Cardiac muscle cell (in vitro differentiated cells and primary cell): ENCODE data around the gene P2RY6. TPM values are rescaled to one million over a fixed set of nuclear protein-coding genes. Genes with fewer than 3 reads are reported as not detected.
"Not testable (repeated sequence)": the region's sequence is repeated elsewhere in the genome, so short reads cannot be mapped to it uniquely, and the experiment has no call there.

Experiments
- DNase-seq, 2 donors: peaks; one replicate each; pipeline versions ENCODE4 v3.0.0 to v3.0.0-alpha.2; 2010 to 2017; ENCODE audit warnings: low read depth in 1 of 2, low spot score in 1 of 2
- H3K27ac ChIP-seq: fragments of 200-600 bp; sonication (generic); 2 replicates; pipeline ENCODE4 v1.5.1; 2016
- H3K27me3 ChIP-seq: fragments of 200-600 bp; sonication (generic); 2 replicates; pipeline ENCODE4 v1.6.0; 2016; ENCODE audit warnings: control low read depth
- H3K36me3 ChIP-seq: fragments of 200-600 bp; sonication (generic); 2 replicates; pipeline ENCODE4 v1.5.1; 2016; ENCODE audit warnings: control low read depth
- H3K4me1 ChIP-seq: fragments of 200-600 bp; sonication (generic); 2 replicates; pipeline ENCODE4 v1.8.1; 2017; ENCODE audit warnings: low read depth, mild to moderate bottlenecking, mixed run types
- H3K4me3 ChIP-seq: fragments of 200-600 bp; sonication (generic); 2 replicates; pipeline ENCODE4 v1.5.1; 2016; ENCODE audit warnings: mild to moderate bottlenecking
- H3K9me3 ChIP-seq: fragments of 200-600 bp; sonication (generic); 2 replicates; pipeline ENCODE4 v1.5.1; 2017; ENCODE audit warnings: low read depth, mild to moderate bottlenecking, control low read depth
- CTCF ChIP-seq: IDR thresholded peaks from 2 replicates; pipeline ENCODE4 v1.5.1; 2012; ENCODE audit warnings: low read depth, mild to moderate bottlenecking, low read length
- polyA plus RNA-seq: library from polyadenylated mRNA; unstranded; fragments of >200 nt; fragmentation: Nextera tagmentation; extraction: Ambion mirVana; gene quantifications from 2 replicates; pipeline ENCODE4 v1.2.1, GENCODE V29; 2016
- total RNA-seq: library from RNA; depleted of rRNA; stranded (reverse); fragments of >200 nt; gene quantifications from 2 replicates; pipeline ENCODE4 v1.2.3, GENCODE V29; 2016

Gene P2RY6
- total and polyA plus RNA-seq, 2 experiments from 2014 or later, result 0.39 TPM; not detected in 1

GRCh38 chr11:73268671-73269271 lies 3.4 kb upstream of the P2RY6 start:
- H3K36me3 ChIP-seq, result no peaks in the 10 kb centered on the region
- H3K9me3 ChIP-seq, result no peaks in the 10 kb centered on the region
- DNase-seq, result no peak
- no peak overlapping the region for H3K27ac ChIP-seq
- no peak for TF ChIP-seq CTCF
- H3K4me1 ChIP-seq, result peaks cover 21% of the 10 kb centered on the region
- peaks cover 18% of the 10 kb centered on the region for H3K27me3 ChIP-seq
- H3K4me3 ChIP-seq, result no peak overlapping the region

DNA sequence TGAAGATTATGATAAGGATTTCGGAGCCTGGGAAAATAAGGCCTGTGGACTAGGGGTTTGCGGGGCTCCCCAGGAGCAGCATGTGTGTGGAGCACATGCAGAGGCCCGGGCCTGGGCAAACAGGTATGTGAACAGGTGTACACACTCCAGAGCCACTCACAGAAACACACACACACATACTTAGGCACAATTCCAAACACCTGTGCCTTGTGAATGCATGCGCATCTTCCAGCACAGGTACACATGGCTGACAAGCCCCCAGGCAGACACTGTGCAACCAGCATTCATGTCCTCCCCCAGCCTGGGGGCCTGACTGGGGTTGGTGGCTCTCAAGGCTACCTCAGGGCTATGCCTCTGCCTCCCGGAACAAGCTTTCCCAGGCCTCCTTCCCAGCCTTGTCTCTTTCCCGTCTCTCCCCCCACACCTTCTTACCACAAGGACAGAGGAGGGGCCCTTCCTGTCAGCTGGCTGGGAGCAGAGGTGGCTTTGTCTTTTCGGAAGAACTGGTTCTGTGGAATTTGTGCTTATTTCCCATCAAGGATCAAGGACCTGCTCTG lies 2.6 kb upstream of the P2RY6 start:
- H3K27ac ChIP-seq, result no peak overlapping the region
- H3K27me3 ChIP-seq, result peaks cover 12% of the 10 kb centered on the region
- H3K4me3 ChIP-seq, result no peak overlapping the region
- H3K4me1 ChIP-seq, result peaks cover 21% of the 10 kb centered on the region
- TF ChIP-seq CTCF, result no peak
- H3K9me3 ChIP-seq, result no peaks in the 10 kb centered on the region
- H3K36me3 ChIP-seq, result no peaks in the 10 kb centered on the region
- no peak for DNase-seq

- Histone ChIP-seq H3K27me3 (peaks cover 5% of the 10 kb centered on the region), H3K4me3 (no peak overlapping the region), H3K36me3 (no peaks in the 10 kb centered on the region), H3K27ac (no peak overlapping the region), H3K4me1 (peaks cover 21% of the 10 kb centered on the region), H3K9me3 (no peaks in the 10 kb centered on the region)
- no peak for TF ChIP-seq CTCF
- no peak for DNase-seq
Measured at GRCh38 chr11:73270016-73270854, 1.9 kb upstream of the P2RY6 start.

DNA sequence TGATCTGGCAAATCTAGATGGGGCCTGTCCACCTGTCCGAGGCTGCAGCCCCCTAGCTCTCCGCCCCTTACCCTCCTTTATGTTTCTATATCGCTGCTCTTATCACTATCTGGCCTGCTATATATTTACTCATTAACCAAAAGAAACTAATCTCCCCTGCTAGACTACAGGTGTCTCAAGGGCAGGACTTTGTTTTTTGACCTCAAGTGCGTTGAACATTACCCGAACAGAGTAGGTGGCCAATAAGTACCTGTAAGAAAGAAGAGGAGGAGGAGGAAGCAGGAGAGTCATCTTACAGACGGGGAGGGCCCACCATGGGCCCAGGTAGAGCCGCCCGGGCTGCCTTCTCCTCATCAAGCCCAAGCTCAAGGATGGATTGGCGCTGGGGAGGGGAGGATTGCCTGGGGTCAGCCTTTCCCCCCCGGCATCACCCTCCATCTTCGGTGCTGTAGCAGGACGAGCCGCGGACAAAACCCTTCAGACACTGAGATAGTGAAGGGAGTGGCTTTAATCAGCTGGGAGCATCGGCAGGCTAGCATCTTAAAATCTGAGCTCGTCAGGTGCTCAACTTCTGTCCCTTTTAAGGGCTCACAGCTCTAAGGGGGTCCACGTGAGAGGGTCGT lies 1.2 kb upstream of the P2RY6 start:
- Histone ChIP-seq H3K27ac (no peak overlapping the region), H3K36me3 (no peaks in the 10 kb centered on the region), H3K4me3 (no peak overlapping the region), H3K27me3 (peaks cover 3% of the 10 kb centered on the region), H3K9me3 (no peaks in the 10 kb centered on the region), H3K4me1 (peaks cover 15% of the 10 kb centered on the region)
- DNase-seq, result no peak
- TF ChIP-seq CTCF, result no peak

DNA sequence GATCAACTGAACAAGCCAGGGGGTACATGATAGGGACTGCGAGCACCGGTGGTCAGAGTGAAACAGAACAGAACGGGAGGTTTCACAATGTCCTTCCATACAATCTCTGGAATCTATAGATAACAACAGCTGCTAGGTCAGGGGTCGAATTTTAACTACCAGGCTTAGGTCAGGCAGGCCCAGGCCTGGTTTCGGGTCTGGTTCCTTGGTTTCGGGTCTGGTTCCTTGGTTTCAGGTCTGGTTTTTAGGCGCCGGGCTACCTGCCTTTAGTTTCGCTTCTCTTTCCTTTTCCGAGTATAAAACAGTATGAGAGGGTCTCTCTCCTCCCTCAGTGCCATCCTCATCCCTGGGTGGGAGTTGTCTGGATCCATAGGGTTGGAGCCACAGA lies 666 bp upstream of the P2RY6 start:
- DNase-seq, H3K9me3 ChIP-seq, H3K4me3 ChIP-seq, H3K27ac ChIP-seq, H3K36me3 ChIP-seq, H3K27me3 ChIP-seq: not testable (repeated sequence)
- H3K4me1 ChIP-seq, result peaks cover 10% of the 10 kb centered on the region
